H9 (cell line): ENCODE results near the gene CEP68. TPM values are rescaled to one million over a fixed set of nuclear protein-coding genes. Genes with fewer than 3 reads are reported as not detected.

ENCODE experiments used
- DNase-seq: peaks from one replicate; pipeline ENCODE4 v3.0.0-alpha.2; 2017
- H2AFZ ChIP-seq: one replicate; pipeline ENCODE4 v1.6.1; 2013; ENCODE audit warnings: mild to moderate bottlenecking, low read length, control low read depth, moderate library complexity
- H2AK5ac ChIP-seq: 2 replicates; pipeline ENCODE4 v1.6.1; 2013; ENCODE audit warnings: low read length, control low read depth, mixed read lengths; ENCODE audit not compliant: insufficient read length
- H2BK120ac ChIP-seq: one replicate; pipeline ENCODE4 v1.6.1; 2013; ENCODE audit warnings: low read depth, mild to moderate bottlenecking, low read length, control low read depth, inconsistent platforms; ENCODE audit not compliant: poor library complexity, severe bottlenecking
- H2BK12ac ChIP-seq: 2 replicates; pipeline ENCODE4 v1.6.1; 2013; ENCODE audit warnings: low read length, control low read depth, mixed read lengths, low read depth; ENCODE audit not compliant: insufficient read length
- H2BK15ac ChIP-seq: 2 replicates; pipeline ENCODE4 v1.6.1; 2013; ENCODE audit warnings: low read depth, low read length, control low read depth
- H2BK20ac ChIP-seq: one replicate; pipeline ENCODE4 v1.6.1; 2013; ENCODE audit warnings: low read depth, mild to moderate bottlenecking, low read length, control low read depth, inconsistent platforms; ENCODE audit not compliant: poor library complexity, severe bottlenecking
- H2BK5ac ChIP-seq: 2 replicates; pipeline ENCODE4 v1.6.1; 2013; ENCODE audit warnings: low read length, control low read depth, mixed read lengths; ENCODE audit not compliant: insufficient read length
- H3K14ac ChIP-seq: 2 replicates; pipeline ENCODE4 v1.6.1; 2013; ENCODE audit warnings: low read length, control low read depth; ENCODE audit not compliant: insufficient read depth
- H3K18ac ChIP-seq: 2 replicates; pipeline ENCODE4 v1.6.1; 2013; ENCODE audit warnings: low read depth, mild to moderate bottlenecking, mixed read lengths, low read length, control low read depth; ENCODE audit not compliant: insufficient read length
- H3K23ac ChIP-seq: 2 replicates; pipeline ENCODE4 v1.6.1; 2013; ENCODE audit warnings: low read length, control low read depth, mixed read lengths, low read depth; ENCODE audit not compliant: insufficient read length
- H3K23me2 ChIP-seq: 2 replicates; pipeline ENCODE4 v1.6.1; 2013; ENCODE audit warnings: low read depth, mild to moderate bottlenecking, mixed read lengths, low read length, control low read depth; ENCODE audit not compliant: insufficient read length, poor library complexity, severe bottlenecking
- H3K27ac ChIP-seq: 2 replicates; pipeline ENCODE4 v1.5.1; 2013; ENCODE audit warnings: low read length, control low read depth, mixed read lengths, low read depth; ENCODE audit not compliant: insufficient read length
- H3K27me3 ChIP-seq: 2 replicates; pipeline ENCODE4 v1.6.1; 2013; ENCODE audit warnings: low read length, control low read depth, inconsistent platforms; ENCODE audit not compliant: insufficient read depth
- H3K4ac ChIP-seq: 2 replicates; pipeline ENCODE4 v1.6.1; 2013; ENCODE audit warnings: low read depth, mild to moderate bottlenecking, control low read depth, inconsistent platforms, low read length, moderate library complexity
- H3K4me1 ChIP-seq: 2 replicates; pipeline ENCODE4 v1.6.1; 2013; ENCODE audit warnings: low read length, control low read depth, inconsistent platforms; ENCODE audit not compliant: insufficient read depth
- H3K4me2 ChIP-seq: 2 replicates; pipeline ENCODE4 v1.6.1; 2013; ENCODE audit warnings: low read length, control low read depth, mixed read lengths; ENCODE audit not compliant: insufficient read length, insufficient read depth
- H3K56ac ChIP-seq: 2 replicates; pipeline ENCODE4 v1.6.1; 2013; ENCODE audit warnings: low read depth, mild to moderate bottlenecking, mixed read lengths, low read length, control low read depth; ENCODE audit not compliant: insufficient read length
- H3K79me1 ChIP-seq: 2 replicates; pipeline ENCODE4 v1.6.1; 2013; ENCODE audit warnings: low read depth, mild to moderate bottlenecking, moderate library complexity, low read length, control low read depth, inconsistent platforms; ENCODE audit not compliant: insufficient read depth, poor library complexity, severe bottlenecking
- H3K79me2 ChIP-seq: 2 replicates; pipeline ENCODE4 v1.6.1; 2013; ENCODE audit warnings: low read length, control low read depth, inconsistent platforms; ENCODE audit not compliant: insufficient read depth
- H3K9ac ChIP-seq: 2 replicates; pipeline ENCODE4 v1.6.1; 2013; ENCODE audit warnings: low read length, control low read depth, mixed read lengths; ENCODE audit not compliant: insufficient read length; ENCODE audit errors: extremely low read depth
- H3K9me3 ChIP-seq: one replicate; pipeline ENCODE4 v1.6.1; 2013; ENCODE audit warnings: low read depth, low read length, inconsistent platforms; ENCODE audit not compliant: control insufficient read depth
- H3T11ph ChIP-seq: one replicate; pipeline ENCODE4 v1.6.1; 2013; ENCODE audit warnings: mild to moderate bottlenecking, low read length, control low read depth, inconsistent platforms
- H4K20me1 ChIP-seq: one replicate; pipeline ENCODE4 v1.6.1; 2013; ENCODE audit not compliant: control insufficient read depth, insufficient read length, insufficient read depth
- H4K5ac ChIP-seq: 2 replicates; pipeline ENCODE4 v1.6.1; 2013; ENCODE audit warnings: low read depth, mild to moderate bottlenecking, mixed read lengths, low read length, control low read depth; ENCODE audit not compliant: insufficient read length
- H4K8ac ChIP-seq: replicated peaks from 2 replicates; pipeline ENCODE4 v1.6.1; 2013; ENCODE audit warnings: low read length, control low read depth, mixed read lengths, low read depth; ENCODE audit not compliant: insufficient read length
- H4K91ac ChIP-seq: 2 replicates; pipeline ENCODE4 v1.6.1; 2013; ENCODE audit warnings: low read depth, mild to moderate bottlenecking, moderate library complexity, mixed read lengths, low read length, control low read depth; ENCODE audit not compliant: insufficient read length
- H3K27ac Mint-ChIP-seq, 3 experiments: 2 replicates in 2 of 3; 3 replicates in 1 of 3; pipeline ENCODE4 v1.8.0; 2020 to 2021; ENCODE audit warnings: mixed read lengths in 3 of 3, mild to moderate bottlenecking in 1 of 3, moderate library complexity in 1 of 3
- H3K27me3 Mint-ChIP-seq: 2 replicates; pipeline ENCODE4 v1.8.0; 2021; ENCODE audit warnings: low read depth, mild to moderate bottlenecking, moderate library complexity, mixed read lengths
- H3K36me3 Mint-ChIP-seq, 3 experiments: 2 replicates in 2 of 3; 3 replicates in 1 of 3; pipeline ENCODE4 v1.8.0; 2020 to 2021; ENCODE audit warnings: low read depth in 3 of 3, mixed read lengths in 3 of 3; ENCODE audit not compliant: insufficient read depth in 1 of 3
- H3K4me1 Mint-ChIP-seq, 2 experiments: 2 replicates each; pipeline ENCODE4 v1.8.0; 2020; ENCODE audit warnings: mixed read lengths in 2 of 2
- H3K4me3 Mint-ChIP-seq, 2 experiments: 2 replicates in 1 of 2; 3 replicates in 1 of 2; pipeline ENCODE4 v1.8.0; 2020 to 2021; ENCODE audit warnings: mild to moderate bottlenecking in 2 of 2, mixed read lengths in 2 of 2, moderate library complexity in 1 of 2
- H3K9me3 Mint-ChIP-seq, 2 experiments: 2 replicates in 1 of 2; 3 replicates in 1 of 2; pipeline ENCODE4 v1.8.0; 2020; ENCODE audit warnings: mild to moderate bottlenecking in 2 of 2, mixed read lengths in 2 of 2, moderate library complexity in 1 of 2
- WGBS: extraction: QIAGEN DNeasy Blood & Tissue Kit; methylation state at CpG from one replicate; pipeline ENCODE4 v1.1.7; 2013; ENCODE audit warnings: missing lambda C conversion rate, low lambda C conversion rate, mixed read lengths; ENCODE audit not compliant: insufficient read length; ENCODE audit errors: extremely low coverage; 5-methylcytosine and 5-hydroxymethylcytosine counted together
- total RNA-seq: library from RNA; stranded (reverse); gene quantifications from 2 replicates; pipeline ENCODE4 v1.2.1, GENCODE V29; 2021
- TF ChIP-seq, protein P1 (sequence below): fragments of 200-600 bp; sonication (generic); conservative IDR thresholded peaks from 3 replicates; pipeline ENCODE4 v1.8.0; 2021; ENCODE audit warnings: antibody characterized with exemption, mild to moderate bottlenecking

CEP68 gene
- total RNA-seq, 1 experiment from 2014 or later: 20.2 TPM

DNA sequence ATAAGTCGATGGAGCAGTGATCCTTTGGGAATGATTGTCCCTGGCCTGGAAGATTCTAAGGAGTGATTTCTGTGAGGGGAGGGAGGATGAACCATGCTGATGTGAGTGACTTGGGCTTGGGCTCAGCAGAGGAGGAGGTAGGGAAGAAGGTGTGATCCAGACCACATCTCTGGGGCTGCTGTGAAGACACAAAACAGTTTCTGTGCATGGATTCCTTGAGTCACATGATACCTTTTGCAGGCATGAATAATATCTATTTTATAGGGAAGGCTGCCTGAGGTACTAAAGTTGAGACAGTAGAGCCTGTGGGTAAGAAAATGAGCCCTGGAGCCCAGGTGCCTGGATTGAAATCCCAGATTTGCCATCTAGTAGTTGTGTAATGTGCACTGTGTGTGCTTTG lies 37.2 kb upstream of the CEP68 start:
- no peaks in the 10 kb centered on the region for H3K9me3 Mint-ChIP-seq
- H4K8ac ChIP-seq: no peak overlapping the region
- H3K4me3 Mint-ChIP-seq: no peak overlapping the region
- H3K36me3 Mint-ChIP-seq: peaks cover 0 to 2% (median 0%) of the 10 kb centered on the region in 3 experiments; a peak in 3 of 7 replicates
- WGBS: no CpG with 5 or more reads among the region's 1 CpG
- DNase-seq: no peak
- H3K9ac ChIP-seq: no peak overlapping the region
- H3T11ph ChIP-seq: no peak overlapping the region
- no peaks in the 10 kb centered on the region for H3K23me2 ChIP-seq
- H4K5ac ChIP-seq: no peak overlapping the region
- no peaks in the 10 kb centered on the region for H3K79me2 ChIP-seq
- no peak overlapping the region for H2AK5ac ChIP-seq
- H3K4ac ChIP-seq: no peak overlapping the region
- peaks cover 4 to 10% of the 10 kb centered on the region in 2 experiments for H3K4me1 Mint-ChIP-seq
- no peak overlapping the region for H2BK5ac ChIP-seq
- no peak overlapping the region for H3K27ac ChIP-seq
- no peak overlapping the region for H3K18ac ChIP-seq
- no peaks in the 10 kb centered on the region for H3K27me3 ChIP-seq
- no peaks in the 10 kb centered on the region for H4K20me1 ChIP-seq
- H3K9me3 ChIP-seq: no peaks in the 10 kb centered on the region
- TF ChIP-seq, protein P1, sequence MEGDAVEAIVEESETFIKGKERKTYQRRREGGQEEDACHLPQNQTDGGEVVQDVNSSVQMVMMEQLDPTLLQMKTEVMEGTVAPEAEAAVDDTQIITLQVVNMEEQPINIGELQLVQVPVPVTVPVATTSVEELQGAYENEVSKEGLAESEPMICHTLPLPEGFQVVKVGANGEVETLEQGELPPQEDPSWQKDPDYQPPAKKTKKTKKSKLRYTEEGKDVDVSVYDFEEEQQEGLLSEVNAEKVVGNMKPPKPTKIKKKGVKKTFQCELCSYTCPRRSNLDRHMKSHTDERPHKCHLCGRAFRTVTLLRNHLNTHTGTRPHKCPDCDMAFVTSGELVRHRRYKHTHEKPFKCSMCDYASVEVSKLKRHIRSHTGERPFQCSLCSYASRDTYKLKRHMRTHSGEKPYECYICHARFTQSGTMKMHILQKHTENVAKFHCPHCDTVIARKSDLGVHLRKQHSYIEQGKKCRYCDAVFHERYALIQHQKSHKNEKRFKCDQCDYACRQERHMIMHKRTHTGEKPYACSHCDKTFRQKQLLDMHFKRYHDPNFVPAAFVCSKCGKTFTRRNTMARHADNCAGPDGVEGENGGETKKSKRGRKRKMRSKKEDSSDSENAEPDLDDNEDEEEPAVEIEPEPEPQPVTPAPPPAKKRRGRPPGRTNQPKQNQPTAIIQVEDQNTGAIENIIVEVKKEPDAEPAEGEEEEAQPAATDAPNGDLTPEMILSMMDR: no peak
- no peak overlapping the region; a peak in 1 of 7 replicates for H3K27ac Mint-ChIP-seq
- H3K23ac ChIP-seq: no peak overlapping the region
- no peaks in the 10 kb centered on the region for H3K27me3 Mint-ChIP-seq
- no peaks in the 10 kb centered on the region for H3K79me1 ChIP-seq
- no peak overlapping the region for H2BK120ac ChIP-seq
- no peak overlapping the region for H3K14ac ChIP-seq
- no peak overlapping the region for H3K56ac ChIP-seq
- H2BK20ac ChIP-seq: no peak overlapping the region
- no peak overlapping the region for H3K4me2 ChIP-seq
- no peak overlapping the region for H2AFZ ChIP-seq
- no peaks in the 10 kb centered on the region; the same call in 1 of the 2 replicates for H3K4me1 ChIP-seq
- no peak overlapping the region for H2BK12ac ChIP-seq
- no peak overlapping the region for H2BK15ac ChIP-seq
- no peak overlapping the region for H4K91ac ChIP-seq
